Adrenal gland (tissue), 12 donors: Measurements from ENCODE around the gene JAZF1. TPM values are rescaled to one million over a fixed set of nuclear protein-coding genes. Genes with fewer than 3 reads are reported as not detected.

ENCODE experiments used
- DNase-seq, 7 donors: peaks; one replicate each; pipeline ENCODE4 v3.0.0-alpha.2; 2019 to 2020
- H3K27ac ChIP-seq, 5 donors: fragments of 200-600 bp; sonication (generic) in 4 of 5; 1 replicate in 3 of 5; 2 replicates in 2 of 5; pipeline versions ENCODE4 v1.5.1 to v1.8.0; 2016 to 2020; ENCODE audit warnings: mild to moderate bottlenecking in 1 of 5
- H3K27me3 ChIP-seq: fragments of 200-600 bp; 2 replicates; pipeline ENCODE4 v1.8.0; 2021
- H3K36me3 ChIP-seq, 2 donors: fragments of 200-600 bp; replicated peaks in 1 of 2; 1 replicate in 1 of 2; 2 replicates in 1 of 2; pipeline versions ENCODE4 v1.5.1 to v1.8.0; 2018 to 2022
- H3K4me1 ChIP-seq, 2 donors: fragments of 200-600 bp; replicated peaks in 1 of 2; 1 replicate in 1 of 2; 2 replicates in 1 of 2; pipeline versions ENCODE4 v1.5.1 to v1.8.0; 2018 to 2021
- H3K4me3 ChIP-seq, 4 donors: fragments of 200-600 bp; sonication (generic) in 3 of 4; one replicate each; pipeline ENCODE4 v1.5.1; 2016 to 2018
- H3K9me3 ChIP-seq, 3 donors: fragments of 200-600 bp; sonication (generic) in 1 of 3; replicated peaks in 1 of 3; 1 replicate in 2 of 3; 2 replicates in 1 of 3; pipeline versions ENCODE4 v1.5.1 to v1.8.0; 2016 to 2021
- POLR2A ChIP-seq, 2 donors: fragments of 450-650 bp; IDR thresholded peaks; one replicate each; pipeline ENCODE4 v1.6.1; 2017; ENCODE audit warnings: antibody characterized with exemption in 2 of 2, mild to moderate bottlenecking in 2 of 2, moderate library complexity in 1 of 2
- WGBS, 4 donors: extraction: QIAGEN DNeasy Blood & Tissue Kit in 2 of 4; methylation state at CpG; one replicate each; pipeline versions ENCODE4 v1.1.5 to v1.1.7; 2013 to 2017; 5-methylcytosine and 5-hydroxymethylcytosine counted together
- intact Hi-C, 2 donors: fragments of 100-400 bp; cut with DNase I; formaldehyde crosslinking; loops; one replicate each; pipeline versions ENCODE4 v1.14.1 to v1.15.0; 2022 to 2023
- polyA plus RNA-seq, 3 donors: library from polyadenylated mRNA; stranded (reverse); fragments of 200-250 nt in 2 of 3; fragments of 350-450 nt in 1 of 3; fragmentation: Illumina TruSeq in 1 of 3; extraction: RNeasy Lipid Tissue Mini Kit (QIAGEN cat#74804) in 1 of 3; gene quantifications; one replicate each; pipeline ENCODE4 v1.2.3, GENCODE V29; 2013 to 2014
- total RNA-seq, 9 donors: library from RNA; depleted of rRNA in 4 of 9; stranded (reverse); fragments of >200 nt in 4 of 9; fragments of 120-200 nt in 1 of 9; fragmentation: NEBNext Ultra II Directional in 1 of 9; extraction: Animal tissue kit (Norgen Biotek cat#: 25700) in 1 of 9; gene quantifications; one replicate each; pipeline versions ENCODE4 v1.1.0 to v1.2.4, GENCODE V29; 2013 to 2023
- TF ChIP-seq, protein P1 (sequence below), 6 experiments: fragments of 450-650 bp in 4 of 6; fragments of 200-600 bp in 2 of 6; sonication (generic) in 1 of 6; IDR thresholded peaks; 1 replicate in 5 of 6; 2 replicates in 1 of 6; pipeline versions ENCODE4 v1.5.1 to v1.8.0; 2016 to 2021; ENCODE audit warnings: antibody characterized with exemption in 6 of 6, mild to moderate bottlenecking in 2 of 6, moderate library complexity in 1 of 6
- donor health status: healthy with polysubstance abuse.
- donor health status: Bipolar disorder and iron deficiency.
- donor health status: DM: yes; HTN: yes; CAD: no.
- donor health status: DM: no; HTN: no; CAD: no.
- donor health status: DM: no; HTN: no; CAD: no.
- donor health status: DM: yes; HTN: yes; CAD: no.

Gene JAZF1
- total and polyA plus RNA-seq, 12 donors, result 18.5 to 192 (median 96.3) TPM

GRCh38 chr7:28114056-28114455, 66.5 kb downstream of the JAZF1 start:
- Histone ChIP-seq H3K4me1 (peaks cover 8 to 25% of the 10 kb centered on the region in 2 donors), H3K27ac (peak overlapping the region in 1 of 5 donors; percentile 50), H3K27me3 (no peaks in the 10 kb centered on the region), H3K4me3 (no peak overlapping the region), H3K36me3 (no peaks in the 10 kb centered on the region), H3K9me3 (no peaks in the 10 kb centered on the region)
- intact Hi-C loops, result no loop called here
- WGBS, 4 donors, result 88 to 95% (median 90%) methylated on average over 4 of the region's 4 CpGs
- TF ChIP-seq, protein P1, sequence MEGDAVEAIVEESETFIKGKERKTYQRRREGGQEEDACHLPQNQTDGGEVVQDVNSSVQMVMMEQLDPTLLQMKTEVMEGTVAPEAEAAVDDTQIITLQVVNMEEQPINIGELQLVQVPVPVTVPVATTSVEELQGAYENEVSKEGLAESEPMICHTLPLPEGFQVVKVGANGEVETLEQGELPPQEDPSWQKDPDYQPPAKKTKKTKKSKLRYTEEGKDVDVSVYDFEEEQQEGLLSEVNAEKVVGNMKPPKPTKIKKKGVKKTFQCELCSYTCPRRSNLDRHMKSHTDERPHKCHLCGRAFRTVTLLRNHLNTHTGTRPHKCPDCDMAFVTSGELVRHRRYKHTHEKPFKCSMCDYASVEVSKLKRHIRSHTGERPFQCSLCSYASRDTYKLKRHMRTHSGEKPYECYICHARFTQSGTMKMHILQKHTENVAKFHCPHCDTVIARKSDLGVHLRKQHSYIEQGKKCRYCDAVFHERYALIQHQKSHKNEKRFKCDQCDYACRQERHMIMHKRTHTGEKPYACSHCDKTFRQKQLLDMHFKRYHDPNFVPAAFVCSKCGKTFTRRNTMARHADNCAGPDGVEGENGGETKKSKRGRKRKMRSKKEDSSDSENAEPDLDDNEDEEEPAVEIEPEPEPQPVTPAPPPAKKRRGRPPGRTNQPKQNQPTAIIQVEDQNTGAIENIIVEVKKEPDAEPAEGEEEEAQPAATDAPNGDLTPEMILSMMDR (IDR thresholded peaks at IDR 0.05), result no peak
- no peak for DNase-seq

DNA sequence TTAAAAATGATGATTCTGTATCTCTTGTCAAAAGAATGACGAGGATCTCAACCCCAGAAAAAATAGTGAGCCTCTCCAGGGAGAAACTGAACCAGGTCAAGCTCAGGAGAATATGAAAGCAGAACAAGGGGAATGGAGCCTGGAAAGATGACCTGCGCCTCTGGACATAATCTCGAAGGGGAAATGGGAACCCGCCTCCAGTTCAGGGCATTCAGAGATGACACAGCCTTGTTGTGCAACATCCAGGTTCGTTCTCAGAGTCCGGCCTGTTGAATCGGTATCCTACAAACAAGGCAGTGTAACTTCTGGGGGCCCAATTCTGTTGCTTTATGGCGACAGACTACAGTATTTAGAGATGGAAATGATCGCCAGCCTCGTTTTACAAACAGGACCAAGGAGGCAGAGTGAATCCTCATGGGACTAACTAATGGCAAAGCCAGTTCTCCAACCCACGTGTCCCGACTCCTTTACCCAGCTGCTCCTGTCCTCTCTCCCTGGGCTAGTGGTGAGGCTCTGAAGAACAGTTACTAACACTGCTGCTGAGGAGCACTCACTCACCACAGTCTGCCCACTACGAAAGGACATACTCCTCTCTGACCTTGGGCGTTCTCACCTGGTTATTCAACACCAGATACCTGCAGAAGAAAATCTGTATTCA, 67.6 kb downstream of the JAZF1 start:
- no peaks in the 10 kb centered on the region for H3K36me3 ChIP-seq
- no peak for TF ChIP-seq POLR2A (IDR thresholded peaks at IDR 0.05)
- TF ChIP-seq, protein P1 (IDR thresholded peaks at IDR 0.05), result no peak
- no peak overlapping the region for H3K4me3 ChIP-seq
- H3K9me3 ChIP-seq, result no peaks in the 10 kb centered on the region
- intact Hi-C loops, result no loop called here
- H3K27ac ChIP-seq, result peak overlapping the region in 2 of 5 donors; percentile 50 to 71
- H3K4me1 ChIP-seq, result peaks cover 8 to 34% of the 10 kb centered on the region in 2 donors
- H3K27me3 ChIP-seq, result no peaks in the 10 kb centered on the region
- DNase-seq, result peak in 6 of 7 donors; percentile 44 to 85 (median 59)
- 64 to 77% (median 71%) methylated on average over 12 to 14 of the region's 14 CpGs for WGBS, 4 donors

DNA sequence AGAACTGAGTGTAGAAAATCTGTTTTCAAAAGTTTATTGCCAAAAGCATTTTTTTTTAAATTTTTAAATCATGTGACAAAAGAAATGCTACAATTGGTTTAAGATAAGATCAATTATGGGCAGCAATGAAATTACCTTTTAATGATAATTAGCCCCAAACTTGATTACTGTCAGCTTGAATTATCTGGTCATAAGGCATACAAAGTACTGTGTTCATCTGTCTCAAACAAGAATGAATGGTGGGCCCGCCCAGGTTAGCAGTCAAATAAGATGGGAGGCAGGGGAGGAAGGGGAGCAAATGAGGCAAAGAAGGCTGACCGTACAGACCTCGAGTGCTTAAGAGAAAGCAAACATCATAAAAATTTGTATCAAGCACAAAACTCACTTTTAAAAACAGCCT, 68.1 kb downstream of the JAZF1 start:
- Histone ChIP-seq H3K36me3 (no peaks in the 10 kb centered on the region), H3K4me1 (peaks cover 8 to 37% of the 10 kb centered on the region in 2 donors), H3K27me3 (no peaks in the 10 kb centered on the region), H3K9me3 (no peaks in the 10 kb centered on the region), H3K27ac (peak overlapping the region in 2 of 5 donors; percentile 38 to 50), H3K4me3 (no peak overlapping the region)
- DNase-seq, result no peak
- TF ChIP-seq POLR2A (IDR thresholded peaks at IDR 0.05), result no peak
- TF ChIP-seq, protein P1 (IDR thresholded peaks at IDR 0.05), result no peak
- intact Hi-C loops, result no loop called here
- 59 to 75% (median 73%) methylated on average over 3 of the region's 3 CpGs for WGBS, 4 donors

- Histone ChIP-seq H3K36me3 (no peaks in the 10 kb centered on the region), H3K4me1 (peaks cover 8 to 37% of the 10 kb centered on the region in 2 donors), H3K9me3 (no peaks in the 10 kb centered on the region), H3K27ac (no peak overlapping the region), H3K4me3 (no peak overlapping the region), H3K27me3 (no peaks in the 10 kb centered on the region)
- intact Hi-C loops, result no loop called here
- DNase-seq, result no peak
- 79 to 87% (median 81%) methylated on average over 3 of the region's 3 CpGs for WGBS, 4 donors
- TF ChIP-seq, protein P1 (IDR thresholded peaks at IDR 0.05), result no peak
- TF ChIP-seq POLR2A (IDR thresholded peaks at IDR 0.05), result no peak
These were observed 68.6 kb downstream of the JAZF1 start for GRCh38 chr7:28112012-28112411.
